Cardiac septum (tissue), 1 donor: ENCODE measurements around the gene AGRN. TPM values are rescaled to one million over a fixed set of nuclear protein-coding genes. Genes with fewer than 3 reads are reported as not detected.
"Not testable (repeated sequence)": the region's sequence is repeated elsewhere in the genome, so short reads cannot be mapped to it uniquely, and the experiment has no call there.

Source experiments
- DNase-seq: peaks from one replicate; pipeline ENCODE4 v3.0.0-alpha.2; 2020; ENCODE audit warnings: low spot score
- intact Hi-C: fragments of 100-400 bp; cut with DNase I; formaldehyde crosslinking; loops from one replicate; pipeline ENCODE4 v1.14.0; 2022
- total RNA-seq: library from RNA; stranded (reverse); fragmentation: NEBNext Ultra II Directional; extraction: Animal tissue kit (Norgen Biotek cat#: 25700); gene quantifications from one replicate; pipeline ENCODE4 v1.2.1, GENCODE V29; 2021
- donor health status: DM: no; HTN: no; CAD: no.

The AGRN gene
- total RNA-seq, 1 donor from 2014 or later: 27.0 TPM

DNA sequence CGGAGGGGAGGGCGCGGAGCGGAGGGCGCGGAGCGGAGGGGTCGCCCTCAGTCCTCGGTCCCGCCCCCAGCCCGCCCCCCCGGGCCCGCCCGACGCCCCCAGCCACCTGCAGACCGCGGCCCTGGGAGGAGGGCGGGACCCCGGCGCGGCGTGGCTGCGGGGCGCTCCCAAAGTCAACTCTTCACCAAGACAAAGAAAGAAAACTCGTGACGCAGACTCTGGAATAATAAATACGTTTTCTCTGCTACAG is 21.2 kb upstream of the AGRN start:
- intact Hi-C loops: no loop called here
- no peak for DNase-seq

GRCh38 chr1:998995-999724 is 20.8 kb upstream of the AGRN start:
- intact Hi-C loops: no loop called here

DNA sequence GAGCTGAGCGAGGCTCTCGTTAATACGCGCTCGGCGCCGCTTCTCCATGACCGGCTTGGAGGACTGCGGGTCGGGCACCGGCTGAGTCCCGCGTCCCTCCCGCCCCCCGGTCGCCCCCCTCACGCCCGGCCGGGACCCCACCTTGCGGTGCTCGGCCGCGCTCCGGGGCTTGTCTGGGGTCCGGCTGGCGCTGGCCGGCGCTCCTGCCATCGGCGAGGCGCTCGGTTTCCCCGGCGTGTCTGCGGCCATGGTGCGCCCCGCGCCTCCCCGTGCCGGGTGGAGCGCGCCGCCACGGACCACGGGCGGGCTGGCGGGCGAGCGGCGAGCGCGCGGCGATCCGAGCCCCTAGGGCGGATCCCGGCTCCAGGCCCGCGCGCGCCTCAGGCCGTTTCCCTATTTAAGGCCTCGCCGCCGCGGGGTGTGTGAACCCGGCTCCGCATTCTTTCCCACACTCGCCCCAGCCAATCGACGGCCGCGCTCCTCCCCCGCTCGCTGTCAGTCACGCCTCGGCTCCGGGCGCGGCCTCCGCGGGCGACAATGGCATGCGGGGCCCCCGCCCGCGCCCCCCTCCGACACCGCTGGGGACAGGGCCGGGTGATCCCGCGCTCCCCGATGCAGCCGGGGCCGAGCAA is 20.1 kb upstream of the AGRN start, which contains the start of gene HES4:
Gene HES4 (minus strand): TSS at position 373 of the 632 bp plus-strand sequence. CDS start 124 bp downstream, at position 249.
- intact Hi-C loops: loop anchor here (2.0 kb wide), 1 partner anchor 19 kb away; no protein-coding TSS in a partner anchor

More at GRCh38 chr1:998995-999724, 20.8 kb upstream of the AGRN start:
- no peak for DNase-seq

DNA sequence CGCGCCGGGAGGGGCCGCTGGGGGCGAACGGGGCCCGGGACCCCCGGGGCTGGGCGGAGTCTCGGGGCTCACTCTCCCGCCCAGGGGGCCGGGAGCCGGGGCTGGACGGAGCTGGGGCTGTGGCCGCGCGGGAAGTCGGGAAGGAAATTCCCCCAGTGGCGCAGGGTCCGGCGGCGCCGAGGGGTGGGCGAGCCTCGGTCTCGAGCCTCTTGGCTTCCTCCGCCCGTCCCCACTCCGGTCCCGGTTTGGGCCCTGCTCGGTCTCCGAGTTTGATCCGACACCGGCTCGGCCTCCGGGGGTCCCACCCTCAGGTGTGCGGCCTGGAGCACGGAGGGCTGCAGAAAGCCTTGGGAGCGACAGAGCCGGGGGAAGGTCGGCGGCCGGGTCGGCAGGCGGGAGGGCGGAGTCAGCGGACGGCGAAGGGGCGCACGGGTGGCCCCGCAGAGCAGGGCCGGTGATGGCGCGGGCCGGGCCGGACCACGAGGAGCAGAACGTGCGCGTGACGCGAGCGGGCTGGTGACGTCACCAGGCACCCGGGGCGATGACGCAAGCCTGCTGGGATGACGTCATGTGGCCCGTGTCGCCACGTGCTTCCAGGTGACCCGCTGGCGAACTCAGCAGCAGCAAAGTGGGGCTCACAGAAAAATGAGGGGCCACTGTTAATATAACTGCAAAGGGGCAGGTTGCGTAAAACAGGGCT is 19.4 kb upstream of the AGRN start:
- no peak for DNase-seq
- intact Hi-C loops: loop anchor here (2.0 kb wide), 1 partner anchor 18 kb away; no protein-coding TSS in a partner anchor

More for the DNA sequence above, 20.1 kb upstream of the AGRN start, which contains the start of gene HES4:
- peak; percentile 94 for DNase-seq

DNA sequence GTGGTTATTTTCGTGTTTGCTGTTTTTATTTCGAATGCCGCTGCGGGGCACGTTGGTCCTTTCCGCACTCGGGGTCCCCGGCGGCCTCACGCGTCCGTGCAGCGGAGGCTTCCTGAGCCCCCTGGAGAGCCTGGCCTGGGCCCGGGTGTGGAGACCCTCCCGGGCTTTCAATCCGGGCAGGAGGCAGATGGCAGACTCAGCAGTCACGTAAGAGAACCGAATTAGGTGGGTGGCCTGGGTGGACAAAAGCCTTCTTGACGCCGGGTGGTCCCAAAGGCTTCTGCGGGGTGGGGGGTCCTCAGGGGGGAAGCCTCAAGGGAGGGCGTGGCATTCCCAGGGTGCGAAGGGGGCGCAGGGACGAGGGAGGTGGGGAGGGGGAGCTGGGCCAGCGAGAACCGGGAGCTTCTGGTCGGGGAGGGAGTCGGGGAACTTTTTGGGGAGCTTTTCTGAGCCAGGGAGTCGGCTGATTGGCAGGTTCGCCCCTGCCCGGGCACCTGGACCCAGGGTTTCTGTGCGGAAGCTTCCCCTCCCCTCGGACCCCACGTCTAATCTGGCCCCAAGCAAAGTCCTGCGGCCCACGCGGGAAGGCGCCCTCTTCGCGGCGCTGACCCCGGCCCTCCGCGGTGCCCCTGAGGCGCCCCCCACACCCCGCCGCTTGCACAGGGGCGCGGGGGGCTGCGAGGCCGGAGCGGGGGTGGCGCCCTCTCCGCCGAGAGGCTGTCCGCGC is 18.7 kb upstream of the AGRN start:
- intact Hi-C loops: loop anchor here (2.0 kb wide), 1 partner anchor 18 kb away; no protein-coding TSS in a partner anchor
- DNase-seq: no peak

- intact Hi-C loops: no loop called here
- DNase-seq: no peak
Observed at GRCh38 chr1:1003618-1004419, 16.1 kb upstream of the AGRN start.

DNA sequence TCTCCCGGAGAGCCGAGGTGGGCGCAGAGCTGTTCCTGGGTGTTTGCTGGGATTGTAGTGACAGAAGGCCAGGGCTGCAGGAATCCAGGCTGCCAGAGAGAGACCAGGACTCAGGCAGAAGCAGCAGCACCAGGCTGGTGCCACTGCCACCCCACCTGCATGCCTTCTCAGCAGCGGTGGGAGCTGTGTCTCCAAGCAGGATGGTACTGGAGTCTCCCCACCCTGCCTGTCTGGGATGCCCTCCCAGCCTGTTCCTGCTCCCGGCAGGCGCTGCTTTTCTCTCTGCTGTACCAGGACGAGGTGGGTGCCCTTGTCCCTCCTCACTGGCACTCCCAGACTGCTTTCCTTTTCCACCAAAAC is 15.5 kb upstream of the AGRN start:
- intact Hi-C loops: no loop called here
- no peak for DNase-seq

- intact Hi-C loops: no loop called here
- no peak for DNase-seq
Observed at GRCh38 chr1:1004780-1005697, 14.9 kb upstream of the AGRN start.

DNA sequence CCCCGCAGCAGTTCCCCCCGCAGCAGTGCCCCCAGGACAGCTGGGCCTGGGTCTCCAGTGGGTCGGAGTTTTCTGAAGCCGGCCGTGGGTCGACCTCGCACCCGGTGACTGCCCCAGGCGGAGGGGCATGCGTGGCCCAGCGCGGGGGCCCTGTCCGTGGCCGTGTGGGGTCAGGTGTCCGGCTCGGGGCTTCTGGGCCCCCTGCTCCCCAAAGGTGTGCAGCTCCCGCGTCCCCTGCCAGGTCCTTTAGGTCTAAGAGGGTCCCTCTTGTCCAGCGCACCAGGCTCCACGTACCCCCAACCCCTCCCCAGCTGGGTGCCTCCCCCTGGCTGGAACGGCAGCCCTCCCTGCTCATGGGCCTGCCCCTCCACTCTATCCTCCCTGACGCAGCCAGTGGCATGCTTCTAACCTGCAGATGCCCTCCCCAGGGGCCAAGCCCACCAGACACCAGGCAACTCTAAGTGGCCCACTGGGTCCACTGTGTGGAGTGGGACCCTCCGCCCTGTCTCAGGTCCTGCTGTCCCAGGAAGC is 14.1 kb upstream of the AGRN start:
- no peak for DNase-seq
- intact Hi-C loops: no loop called here

DNA sequence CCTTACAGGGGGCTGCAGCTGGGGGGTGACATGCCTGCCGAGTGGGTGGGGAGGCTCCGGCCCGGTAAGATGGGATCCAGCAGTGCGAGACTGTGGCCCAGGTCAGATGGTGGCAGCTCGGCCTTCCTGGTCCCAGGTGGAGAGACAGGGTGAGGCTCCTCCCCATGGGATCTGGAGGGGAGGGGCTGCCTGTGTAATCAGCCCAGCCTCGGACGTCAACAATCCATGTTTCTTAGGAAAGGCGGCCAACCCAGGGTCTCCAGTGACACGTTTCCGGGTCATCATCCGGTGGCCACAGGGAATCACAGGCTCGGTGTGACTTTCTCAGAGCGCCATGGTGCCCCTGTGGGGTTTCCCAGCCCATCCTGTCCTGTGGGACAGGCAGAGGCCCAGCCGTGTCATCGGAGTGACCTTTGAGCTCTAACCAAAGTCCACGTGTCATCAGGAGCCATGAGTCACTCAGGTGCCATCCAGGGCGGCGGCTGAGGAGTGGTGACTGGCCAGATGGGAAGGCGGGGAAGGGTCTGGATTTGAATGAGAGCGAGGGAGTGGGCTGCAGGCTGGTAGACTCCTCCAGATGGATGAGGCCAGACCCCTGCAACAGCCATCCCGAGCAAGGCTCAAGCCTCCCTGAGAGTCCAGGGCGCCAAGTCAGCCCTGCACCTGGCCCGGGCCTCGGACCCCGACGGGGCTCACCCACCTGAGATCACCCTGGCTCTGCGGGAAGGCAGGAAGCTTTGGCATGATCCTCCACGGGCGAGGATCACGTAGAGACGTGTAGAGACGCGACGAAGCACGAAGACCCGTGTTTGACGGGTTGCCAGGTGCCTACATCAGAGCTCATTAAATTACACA is 13.4 kb upstream of the AGRN start:
- no peak for DNase-seq
- intact Hi-C loops: no loop called here

GRCh38 chr1:1010131-1010530 is 9.8 kb upstream of the AGRN start:
- intact Hi-C loops: loop anchor here (10.0 kb wide), 1 partner anchor 55 kb away; no protein-coding TSS in a partner anchor
- DNase-seq: not testable (repeated sequence)

GRCh38 chr1:1011396-1011949 is 8.4 kb upstream of the AGRN start:
- no peak for DNase-seq
- intact Hi-C loops: loop anchor here (10.0 kb wide), 1 partner anchor 53 kb away; no protein-coding TSS in a partner anchor

DNA sequence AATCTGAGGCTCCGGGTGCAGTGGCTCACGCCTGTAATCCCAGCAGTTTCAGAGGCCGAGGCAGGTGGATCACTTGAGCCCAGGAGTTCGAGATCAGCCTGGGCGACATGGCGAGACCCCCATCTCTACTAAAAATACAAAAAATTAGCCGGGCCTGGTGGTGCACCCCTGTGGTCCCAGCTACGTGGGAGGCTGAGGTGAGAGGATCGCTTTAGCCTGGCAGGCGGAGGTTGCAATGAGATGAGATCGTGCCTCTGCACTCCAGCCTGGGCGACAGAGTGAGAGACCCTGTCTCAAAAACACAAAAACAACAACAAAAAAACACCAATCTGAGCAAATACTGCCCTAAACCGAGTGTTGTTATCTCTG is 7.2 kb upstream of the AGRN start:
- DNase-seq: not testable (repeated sequence)
- intact Hi-C loops: loop anchor here (10.0 kb wide), 1 partner anchor 52 kb away; no protein-coding TSS in a partner anchor

DNA sequence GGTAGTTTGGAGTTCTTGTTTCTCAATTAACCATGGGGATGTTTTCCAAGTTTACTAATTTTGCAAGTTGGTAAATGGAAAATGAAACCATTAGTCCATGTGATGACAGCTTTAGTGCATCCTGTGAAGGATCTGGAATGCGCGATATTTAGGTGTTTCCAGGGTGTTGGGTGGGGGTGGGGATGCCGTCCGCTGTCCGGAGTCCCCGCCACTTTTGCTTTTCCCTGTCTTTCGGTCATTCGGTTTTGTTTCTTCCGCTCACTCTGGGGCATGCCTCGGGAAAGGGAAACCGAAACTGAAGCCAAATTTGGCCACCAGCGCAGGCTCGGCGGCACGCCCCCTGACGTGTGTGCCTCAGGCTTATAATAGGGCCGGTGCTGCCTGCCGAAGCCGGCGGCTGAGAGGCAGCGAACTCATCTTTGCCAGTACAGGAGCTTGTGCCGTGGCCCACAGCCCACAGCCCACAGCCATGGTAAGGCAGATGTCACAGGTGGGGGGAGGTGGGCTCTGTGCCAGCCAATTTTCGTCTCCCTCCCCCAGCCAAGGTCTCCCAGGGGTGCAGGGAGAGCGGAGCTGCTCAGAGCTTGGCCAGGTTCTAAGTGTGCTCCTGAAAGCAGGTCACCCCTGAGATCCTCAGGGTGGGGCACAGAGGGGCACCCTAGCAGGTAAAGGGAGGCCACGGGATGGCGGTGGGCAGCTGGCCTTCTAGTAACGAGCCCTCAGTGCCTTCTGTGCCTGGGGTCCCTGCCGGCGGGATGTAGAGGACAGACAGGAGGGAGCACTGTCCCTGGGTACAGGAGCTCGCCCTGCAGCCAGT is 6.6 kb upstream of the AGRN start, which contains the start of gene ISG15:
Gene ISG15 (plus strand): TSS at position 393 of the 817 bp plus-strand sequence. CDS start 77 bp downstream, at position 470.
- DNase-seq: peak; percentile 96
- intact Hi-C loops: loop anchor here (10.0 kb wide), 1 partner anchor 51 kb away; no protein-coding TSS in a partner anchor

- intact Hi-C loops: loop anchor here (10.0 kb wide), 1 partner anchor 51 kb away; no protein-coding TSS in a partner anchor
- no peak for DNase-seq
Observed at GRCh38 chr1:1013922-1014648, 5.8 kb upstream of the AGRN start.
